H1 (cell line): ENCODE results near the gene CARD11. TPM values are rescaled to one million over a fixed set of nuclear protein-coding genes. Genes with fewer than 3 reads are reported as not detected.

Source experiments
- ASH2L ChIP-seq: fragments of 200-600, 300-600 bp; sonication (generic); IDR thresholded peaks from one replicate; pipeline ENCODE4 v1.7.1; 2017; ENCODE audit warnings: low read length
- CHD1 ChIP-seq: IDR thresholded peaks from 2 replicates; pipeline ENCODE4 v1.6.1; 2012; ENCODE audit warnings: low read depth, low read length, improper control_type of control experiment
- CTCF ChIP-seq, 3 experiments: IDR thresholded peaks; 1 replicate in 2 of 3; 2 replicates in 1 of 3; pipeline versions ENCODE4 v1.5.1 to v1.6.1; 2011; ENCODE audit warnings: low read length in 3 of 3, mild to moderate bottlenecking in 3 of 3, inconsistent platforms in 2 of 3, low read depth in 1 of 3, moderate library complexity in 1 of 3; ENCODE audit not compliant: insufficient read depth in 1 of 3; ENCODE audit errors: control extremely low read depth in 1 of 3
- MAX ChIP-seq: IDR thresholded peaks from 2 replicates; pipeline ENCODE4 v1.6.1; 2012; ENCODE audit warnings: inconsistent platforms
- RAD21 ChIP-seq, 2 experiments: IDR thresholded peaks in 1 of 2; conservative IDR thresholded peaks in 1 of 2; 2 replicates each; pipeline ENCODE4 v1.6.1; 2011; ENCODE audit warnings: low read depth in 2 of 2, low read length in 2 of 2, improper control_type of control experiment in 1 of 2, inconsistent platforms in 1 of 2, mild to moderate bottlenecking in 1 of 2, moderate library complexity in 1 of 2
- SIN3A ChIP-seq, 2 experiments: IDR thresholded peaks in 1 of 2; conservative IDR thresholded peaks in 1 of 2; 2 replicates each; pipeline ENCODE4 v1.6.1; 2011 to 2012; ENCODE audit warnings: low read length in 2 of 2, improper control_type of control experiment in 1 of 2, low read depth in 1 of 2, mild to moderate bottlenecking in 1 of 2
- TCF12 ChIP-seq: IDR thresholded peaks from 2 replicates; pipeline ENCODE4 v1.6.1; 2011; ENCODE audit warnings: low read depth, mild to moderate bottlenecking, low read length
- polyA plus RNA-seq, 7 experiments: library from polyadenylated mRNA; depleted of rRNA in 3 of 7; stranded (reverse) in 5 of 7; unstranded in 2 of 7; fragments of >200 nt in 5 of 7; fragments of 200-250 nt in 2 of 7; gene quantifications; 1 replicate in 5 of 7; 2 replicates in 1 of 7; 4 replicates in 1 of 7; pipeline versions ENCODE4 v1.2.1 to v1.2.3, GENCODE V29; 2011 to 2013; ENCODE audit warnings: missing spikeins in 2 of 7, mixed read lengths in 2 of 7
- total RNA-seq: library from RNA; stranded (reverse); fragmentation: NEBNext Ultra II Directional; extraction: Animal tissue kit (Norgen Biotek cat#: 25700); gene quantifications from 2 replicates; pipeline ENCODE4 v1.2.1, GENCODE V29; 2021

The CARD11 gene
- total and polyA plus RNA-seq, 2 of the 8 experiments (the other 6 are each of a cell fraction or from before 2014, with no cell fraction given), result 12.6 to 29.8 TPM

GRCh38 chr7:2921653-2922347, 121.9 kb downstream of the CARD11 start (continued):
- TF ChIP-seq CHD1 (no peak), SIN3A (conservative IDR thresholded peaks at IDR 0.05 in 1 of 2, IDR thresholded peaks at IDR 0.05 in 1 of 2; ENCODE audit: low read depth in 1 of 2, low read length in 2 of 2) (no peak), ASH2L (no peak), CTCF (IDR thresholded peaks at IDR 0.05; ENCODE audit: control extremely low read depth in 1 of 3, insufficient read depth in 1 of 3, low read depth in 1 of 3, low read length in 3 of 3) (peak; percentile 80 to 84 (median 81)), TCF12 (no peak), RAD21 (IDR thresholded peaks at IDR 0.05 in 1 of 2, conservative IDR thresholded peaks at IDR 0.05 in 1 of 2; ENCODE audit: low read depth in 2 of 2, low read length in 2 of 2) (peak; percentile 59 to 77), MAX (no peak)
- TF ChIP-seq, all 59 proteins: peak for 3
